Dorsolateral prefrontal cortex (tissue), 118 donors: ENCODE measurements around the gene FANCC. TPM values are rescaled to one million over a fixed set of nuclear protein-coding genes. Genes with fewer than 3 reads are reported as not detected.

Experiments
- microRNA-seq, 43 experiments: library from miRNA; unstranded; fragments of <30 nt; microRNA quantifications; one replicate each; pipeline ENCODE4 v1.2.0, GENCODE V29; 2022
- total RNA-seq, 120 experiments: library from RNA; stranded (reverse); gene quantifications; one replicate each; pipeline versions ENCODE4 v1.2.3 to v1.2.4, GENCODE V29; 2022

Gene FANCC
- total RNA-seq, 120 experiments from 2014 or later = 2.8 to 23.5 (median 7.3) TPM

Small RNA genes lying within 50 kb of the gene (microRNA-seq; reads per million reads assigned to microRNA genes)
- gene MIR23B (10,598 to 57,199 (median 32,700) reads per million in 43 experiments), gene MIR24-1 (0 reads per million in 43 experiments), gene MIR27B (804 to 14,466 (median 6,960) reads per million in 43 experiments), gene MIR3074 (0 to 0.51 (median 0) reads per million in 43 experiments), gene MIR6081 (0 to 0.43 (median 0) reads per million in 43 experiments)

Other genes with a start within 250 kb of the FANCC start
- gene PTCH1, start 199.3 kb upstream of the FANCC start, total RNA-seq = 100 to 1,000 TPM in 1 of 120 experiments, 10 to 100 TPM in 119; 17.9 to 104 (median 46.0) TPM